HepG2 (cell line): Measurements from ENCODE around the gene SAMD14. TPM values are rescaled to one million over a fixed set of nuclear protein-coding genes. Genes with fewer than 3 reads are reported as not detected.
A peak's percentile ranks its signal among the peaks of the same experiment; 100 is the strongest.

ENCODE experiments used
- ATF7-NPFF ChIP-seq: sonication (generic); formaldehyde crosslinking; IDR thresholded peaks from 2 replicates; pipeline ENCODE4 v1.8.1; 2023; ENCODE audit warnings: mild to moderate bottlenecking, low read depth, missing genetic modification reagents, moderate library complexity
- CBX5 ChIP-seq: sonication (generic); formaldehyde crosslinking; IDR thresholded peaks from 2 replicates; pipeline ENCODE4 v1.4.0; 2020; ENCODE audit warnings: missing genetic modification reagents, borderline replicate concordance
- CCAR2 ChIP-seq: fragments of 200-400 bp; formaldehyde crosslinking; optimal IDR thresholded peaks from 2 replicates; pipeline ENCODE3; 2018; ENCODE audit warnings: low read depth, mild to moderate bottlenecking, low read length, moderate library complexity
- ETV5 ChIP-seq: IDR thresholded peaks from 2 replicates; pipeline ENCODE4 v1.6.1; 2018; ENCODE audit warnings: missing biosample characterization, missing genetic modification reagents, inconsistent platforms, borderline replicate concordance
- GATAD2A ChIP-seq: IDR thresholded peaks from 2 replicates; pipeline ENCODE4 v1.6.1; 2016
- HNF4G ChIP-seq, 2 experiments: sonication (generic) in 1 of 2; formaldehyde crosslinking in 1 of 2; IDR thresholded peaks; 2 replicates each; pipeline versions ENCODE4 v1.4.0 to v1.6.1; 2011 to 2020; ENCODE audit warnings: borderline replicate concordance in 2 of 2, low read depth in 2 of 2, mild to moderate bottlenecking in 2 of 2, low read length in 1 of 2, missing genetic modification reagents in 1 of 2, moderate library complexity in 1 of 2
- IKZF5 ChIP-seq: IDR thresholded peaks from 2 replicates; pipeline ENCODE4 v1.6.1; 2018; ENCODE audit warnings: missing genetic modification reagents, mild to moderate bottlenecking, missing compliant biosample characterization
- KLF16 ChIP-seq, 2 experiments: sonication (generic) in 1 of 2; formaldehyde crosslinking in 1 of 2; IDR thresholded peaks; 2 replicates each; pipeline versions ENCODE4 v1.6.1 to v1.8.0; 2016 to 2023; ENCODE audit warnings: missing genetic modification reagents in 2 of 2, missing compliant biosample characterization in 1 of 2
- MYPOP ChIP-seq: sonication (generic); formaldehyde crosslinking; IDR thresholded peaks from 2 replicates; pipeline ENCODE4 v1.8.1; 2023; ENCODE audit warnings: mild to moderate bottlenecking, moderate library complexity, missing genetic modification reagents
- NFYC ChIP-seq: IDR thresholded peaks from 2 replicates; pipeline ENCODE4 v1.6.1; 2016; ENCODE audit warnings: missing genetic modification reagents, missing compliant biosample characterization
- PATZ1 ChIP-seq: sonication (generic); formaldehyde crosslinking; IDR thresholded peaks from 2 replicates; pipeline ENCODE4 v1.4.0; 2020; ENCODE audit warnings: missing genetic modification reagents
- RAD21 ChIP-seq: fragments of 450-650 bp; formaldehyde crosslinking; IDR thresholded peaks from 2 replicates; pipeline ENCODE4 v1.5.0; 2020; ENCODE audit warnings: mild to moderate bottlenecking
- SMC3 ChIP-seq: IDR thresholded peaks from 2 replicates; pipeline ENCODE4 v1.6.1; 2011; ENCODE audit warnings: low read length, improper control_type of control experiment
- SYNCRIP ChIP-seq: fragments of 200-400 bp; formaldehyde crosslinking; IDR thresholded peaks from 2 replicates; pipeline ENCODE4 v1.6.1; 2018; ENCODE audit warnings: mild to moderate bottlenecking, low read depth, low read length; ENCODE audit not compliant: insufficient read depth
- TCF12 ChIP-seq, 2 experiments: fragments of 450-650 bp in 1 of 2; sonication (generic) in 1 of 2; formaldehyde crosslinking in 1 of 2; IDR thresholded peaks; 2 replicates each; pipeline versions ENCODE4 v1.6.1 to v1.8.0; 2017 to 2022; ENCODE audit warnings: antibody characterized with exemption in 1 of 2, mild to moderate bottlenecking in 1 of 2, missing genetic modification reagents in 1 of 2, moderate library complexity in 1 of 2
- ZBTB38 ChIP-seq: sonication (generic); formaldehyde crosslinking; IDR thresholded peaks from 2 replicates; pipeline ENCODE4 v1.5.1; 2020; ENCODE audit warnings: mild to moderate bottlenecking, missing genetic modification reagents
- ZFP36L2 ChIP-seq: sonication (generic); formaldehyde crosslinking; IDR thresholded peaks from 2 replicates; pipeline ENCODE4 v1.4.0; 2020; ENCODE audit warnings: missing genetic modification reagents
- ZNF230 ChIP-seq: sonication (generic); formaldehyde crosslinking; IDR thresholded peaks from 2 replicates; pipeline ENCODE4 v1.4.0; 2020; ENCODE audit warnings: mild to moderate bottlenecking, missing genetic modification reagents
- ZNF256 ChIP-seq: sonication (generic); formaldehyde crosslinking; conservative IDR thresholded peaks from 2 replicates; pipeline ENCODE4 v1.4.0; 2020; ENCODE audit warnings: missing genetic modification reagents
- ZNF337 ChIP-seq: sonication (generic); formaldehyde crosslinking; IDR thresholded peaks from 2 replicates; pipeline ENCODE4 v1.5.1; 2020; ENCODE audit warnings: missing genetic modification reagents, low read depth, mild to moderate bottlenecking, borderline replicate concordance
- ZNF670 ChIP-seq: sonication (generic); formaldehyde crosslinking; IDR thresholded peaks from 2 replicates; pipeline ENCODE4 v1.8.0; 2022; ENCODE audit warnings: mild to moderate bottlenecking, missing genetic modification reagents, borderline replicate concordance
- ZNF709 ChIP-seq: sonication (generic); formaldehyde crosslinking; IDR thresholded peaks from 2 replicates; pipeline ENCODE4 v1.5.0; 2020; ENCODE audit warnings: mild to moderate bottlenecking, missing genetic modification reagents
- ZNF75D ChIP-seq: sonication (generic); formaldehyde crosslinking; IDR thresholded peaks from 2 replicates; pipeline ENCODE4 v1.8.1; 2023; ENCODE audit warnings: missing genetic modification reagents, mild to moderate bottlenecking, borderline replicate concordance
- polyA plus RNA-seq, 8 experiments: library from polyadenylated mRNA; depleted of rRNA in 3 of 8; stranded (reverse) in 7 of 8; unstranded in 1 of 8; fragments of >200 nt; fragmentation: Illumina TruSeq in 4 of 8; extraction: Trizol in 4 of 8; gene quantifications; 2 replicates each; pipeline versions ENCODE4 v1.2.1 to v1.2.3, GENCODE V29; 2011 to 2016; ENCODE audit warnings: low read depth in 4 of 8, missing spikeins in 1 of 8, mixed read lengths in 1 of 8; ENCODE audit not compliant: insufficient read depth in 1 of 8
- total RNA-seq, 5 experiments: library from RNA; depleted of rRNA; stranded (reverse); fragments of >200 nt; fragmentation: Illumina TruSeq; extraction: Trizol; gene quantifications; 2 replicates each; pipeline ENCODE4 v1.2.3, GENCODE V29; 2016; ENCODE audit warnings: low read depth in 1 of 5
- TF ChIP-seq, protein P1 (sequence below): IDR thresholded peaks from 2 replicates; pipeline ENCODE4 v1.6.1; 2016; ENCODE audit warnings: mild to moderate bottlenecking

The SAMD14 gene
- total and polyA plus RNA-seq, 2 of the 13 experiments (the other 11 are each of a cell fraction or from before 2014, with no cell fraction given), result 0.07 to 0.22 TPM

DNA sequence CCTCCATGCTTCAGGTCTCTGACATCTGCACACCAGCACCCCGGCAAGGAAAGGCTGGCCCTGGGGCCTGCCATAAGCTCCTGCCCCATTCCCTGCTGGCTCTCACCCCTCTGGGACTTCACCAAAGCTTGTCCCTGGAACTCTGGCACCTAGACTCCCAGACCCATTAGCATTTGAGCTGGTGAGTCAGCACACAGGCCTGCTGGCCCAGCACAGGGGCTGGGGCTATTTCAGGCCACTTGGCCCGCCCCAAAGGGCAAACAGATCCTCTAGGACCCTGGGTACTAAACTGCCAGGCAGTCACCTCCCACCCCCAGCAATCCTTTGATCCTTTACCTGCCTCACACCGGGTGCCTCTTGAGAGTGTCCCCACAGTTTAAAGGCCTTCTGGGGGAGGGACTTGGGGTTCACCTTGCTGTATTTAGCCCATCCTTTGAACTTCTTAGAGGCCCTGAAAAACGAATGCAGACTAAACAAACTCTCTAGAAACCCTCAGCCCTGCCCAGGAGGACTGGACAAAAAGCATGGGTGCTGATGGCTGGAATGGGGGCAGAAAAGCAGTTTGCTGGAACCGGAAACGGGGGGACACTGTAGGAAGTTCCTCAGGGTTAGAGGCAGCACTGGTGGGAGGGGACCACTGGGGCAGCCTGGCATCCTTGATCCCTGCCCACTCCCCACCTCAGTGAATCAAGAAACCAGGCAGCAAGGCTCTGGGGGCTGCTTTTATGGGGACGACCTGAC, 3.2 kb upstream of the SAMD14 start (continued):
- TF ChIP-seq TCF12 (IDR thresholded peaks at IDR 0.05) (no peak), TCF12 (CRISPR knock-in tag; IDR thresholded peaks at IDR 0.05) (no peak), ZBTB38 (CRISPR knock-in tag) (no peak), ZNF337 (CRISPR knock-in tag) (no peak), IKZF5 (peak; percentile 32; the same call in 1 of the 2 replicates), ZNF256 (CRISPR knock-in tag) (no peak), CCAR2 (no peak), ZFP36L2 (no peak), SMC3 (no peak), KLF16 (CRISPR knock-in tag; IDR thresholded peaks at IDR 0.05) (no peak), ATF7-NPFF (CRISPR knock-in tag) (peak; percentile 58; the same call in 1 of the 2 replicates), ZNF230 (no peak), ETV5 (no peak), ZNF75D (CRISPR knock-in tag) (no peak), GATAD2A (CRISPR knock-in tag) (peak; percentile 52), HNF4G (IDR thresholded peaks at IDR 0.05; ENCODE audit: borderline replicate concordance, low read depth, low read length) (peak; percentile 69), HNF4G (CRISPR knock-in tag; IDR thresholded peaks at IDR 0.05; ENCODE audit: borderline replicate concordance, low read depth) (no peak), NFYC (CRISPR knock-in tag) (no peak), ZNF709 (CRISPR knock-in tag) (no peak), PATZ1 (peak; percentile 85), CBX5 (peak; percentile 44; the same call in 1 of the 2 replicates), SYNCRIP (no peak), MYPOP (CRISPR knock-in tag) (no peak), RAD21 (no peak; the same call in 1 of the 2 replicates), ZNF670 (CRISPR knock-in tag) (peak; percentile 66; the same call in 1 of the 2 replicates)
- TF ChIP-seq, protein P1, sequence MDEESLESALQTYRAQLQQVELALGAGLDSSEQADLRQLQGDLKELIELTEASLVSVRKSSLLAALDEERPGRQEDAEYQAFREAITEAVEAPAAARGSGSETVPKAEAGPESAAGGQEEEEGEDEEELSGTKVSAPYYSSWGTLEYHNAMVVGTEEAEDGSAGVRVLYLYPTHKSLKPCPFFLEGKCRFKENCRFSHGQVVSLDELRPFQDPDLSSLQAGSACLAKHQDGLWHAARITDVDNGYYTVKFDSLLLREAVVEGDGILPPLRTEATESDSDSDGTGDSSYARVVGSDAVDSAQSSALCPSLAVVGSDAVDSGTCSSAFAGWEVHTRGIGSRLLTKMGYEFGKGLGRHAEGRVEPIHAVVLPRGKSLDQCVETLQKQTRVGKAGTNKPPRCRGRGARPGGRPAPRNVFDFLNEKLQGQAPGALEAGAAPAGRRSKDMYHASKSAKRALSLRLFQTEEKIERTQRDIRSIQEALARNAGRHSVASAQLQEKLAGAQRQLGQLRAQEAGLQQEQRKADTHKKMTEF, result peak; percentile 59; the same call in 1 of the 2 replicates
